ENCODE data around the gene IGFALS. TPM values are rescaled to one million over a fixed set of nuclear protein-coding genes. Genes with fewer than 3 reads are reported as not detected.

The IGFALS gene
- total RNA-seq, 4 donors from 2014 or later, result 0.42 to 2.4 (median 1.1) TPM

GRCh38 chr16:1760911-1761310 lies 32.6 kb downstream of the IGFALS start:
- no peak overlapping the region for H3K27ac ChIP-seq
- peaks cover 8% of the 10 kb centered on the region for H3K4me1 ChIP-seq
- H3K27me3 ChIP-seq, result no peaks in the 10 kb centered on the region
- no peak overlapping the region for H3K4me3 ChIP-seq
- DNase-seq (ENCODE audit: low spot score in 2 of 2), result no peak
- TF ChIP-seq POLR2AphosphoS5 (IDR thresholded peaks at IDR 0.05) (no peak), CTCF (IDR thresholded peaks at IDR 0.05) (no peak), POLR2A (IDR thresholded peaks at IDR 0.05) (no peak), EP300 (IDR thresholded peaks at IDR 0.05) (no peak)
- WGBS, result 99% methylated on average over 12 of the region's 15 CpGs
- H3K9me3 ChIP-seq, result no peaks in the 10 kb centered on the region
- peaks cover 80% of the 10 kb centered on the region for H3K36me3 ChIP-seq

GRCh38 chr16:1759511-1759910 lies 34.0 kb downstream of the IGFALS start:
- H3K9me3 ChIP-seq, result no peaks in the 10 kb centered on the region
- WGBS, result 96% methylated on average over 14 of the region's 21 CpGs
- no peaks in the 10 kb centered on the region for H3K27me3 ChIP-seq
- H3K27ac ChIP-seq, result no peak overlapping the region
- no peak for TF ChIP-seq POLR2A (IDR thresholded peaks at IDR 0.05)
- TF ChIP-seq POLR2AphosphoS5 (IDR thresholded peaks at IDR 0.05), result no peak
- no peak for TF ChIP-seq EP300 (IDR thresholded peaks at IDR 0.05)
- TF ChIP-seq CTCF (IDR thresholded peaks at IDR 0.05), result no peak
- H3K4me3 ChIP-seq, result no peak overlapping the region
- DNase-seq (ENCODE audit: low spot score in 2 of 2), result no peak
- H3K4me1 ChIP-seq, result peaks cover 14% of the 10 kb centered on the region
- peaks cover 66% of the 10 kb centered on the region for H3K36me3 ChIP-seq

- Histone ChIP-seq H3K36me3 (peaks cover 65% of the 10 kb centered on the region), H3K4me1 (peaks cover 12% of the 10 kb centered on the region), H3K27ac (no peak overlapping the region), H3K4me3 (no peak overlapping the region), H3K27me3 (no peaks in the 10 kb centered on the region), H3K9me3 (no peaks in the 10 kb centered on the region)
- no peak for DNase-seq (ENCODE audit: low spot score in 2 of 2)
- TF ChIP-seq POLR2A (IDR thresholded peaks at IDR 0.05) (no peak), CTCF (IDR thresholded peaks at IDR 0.05) (no peak), EP300 (IDR thresholded peaks at IDR 0.05) (no peak), POLR2AphosphoS5 (IDR thresholded peaks at IDR 0.05) (no peak)
- WGBS, result 92% methylated on average over 13 of the region's 18 CpGs
Observed at GRCh38 chr16:1758923-1759322, 34.6 kb downstream of the IGFALS start.

GRCh38 chr16:1757714-1758461 lies 35.6 kb downstream of the IGFALS start:
- no peak overlapping the region for H3K27ac ChIP-seq
- peaks cover 60% of the 10 kb centered on the region for H3K36me3 ChIP-seq
- H3K4me3 ChIP-seq, result no peak overlapping the region
- H3K4me1 ChIP-seq, result peaks cover 11% of the 10 kb centered on the region
- H3K9me3 ChIP-seq, result no peaks in the 10 kb centered on the region
- no peak for TF ChIP-seq CTCF (IDR thresholded peaks at IDR 0.05)
- no peak for TF ChIP-seq EP300 (IDR thresholded peaks at IDR 0.05)
- no peak for TF ChIP-seq POLR2A (IDR thresholded peaks at IDR 0.05)
- TF ChIP-seq POLR2AphosphoS5 (IDR thresholded peaks at IDR 0.05), result no peak
- WGBS, result 94% methylated on average over 27 of the region's 37 CpGs
- no peaks in the 10 kb centered on the region for H3K27me3 ChIP-seq
- DNase-seq (ENCODE audit: low spot score in 2 of 2), result no peak

GRCh38 chr16:1754204-1754603 lies 39.3 kb downstream of the IGFALS start:
- TF ChIP-seq EP300 (IDR thresholded peaks at IDR 0.05) (no peak), POLR2A (IDR thresholded peaks at IDR 0.05) (no peak), CTCF (IDR thresholded peaks at IDR 0.05) (no peak), POLR2AphosphoS5 (IDR thresholded peaks at IDR 0.05) (no peak)
- H3K4me3 ChIP-seq, result no peak overlapping the region
- H3K27ac ChIP-seq, result no peak overlapping the region
- DNase-seq (ENCODE audit: low spot score in 2 of 2), result no peak
- H3K9me3 ChIP-seq, result no peaks in the 10 kb centered on the region
- WGBS, result 88% methylated on average over 12 of the region's 12 CpGs
- H3K36me3 ChIP-seq, result peaks cover 58% of the 10 kb centered on the region
- peaks cover 11% of the 10 kb centered on the region for H3K4me1 ChIP-seq
- no peaks in the 10 kb centered on the region for H3K27me3 ChIP-seq

Measured in suprapubic skin (tissue), 4 donors.